Measurements from ENCODE around the gene FBLN2. TPM values are rescaled to one million over a fixed set of nuclear protein-coding genes. Genes with fewer than 3 reads are reported as not detected.

The FBLN2 gene
- total RNA-seq, 1 donor from 2014 or later = 94.3 TPM

DNA sequence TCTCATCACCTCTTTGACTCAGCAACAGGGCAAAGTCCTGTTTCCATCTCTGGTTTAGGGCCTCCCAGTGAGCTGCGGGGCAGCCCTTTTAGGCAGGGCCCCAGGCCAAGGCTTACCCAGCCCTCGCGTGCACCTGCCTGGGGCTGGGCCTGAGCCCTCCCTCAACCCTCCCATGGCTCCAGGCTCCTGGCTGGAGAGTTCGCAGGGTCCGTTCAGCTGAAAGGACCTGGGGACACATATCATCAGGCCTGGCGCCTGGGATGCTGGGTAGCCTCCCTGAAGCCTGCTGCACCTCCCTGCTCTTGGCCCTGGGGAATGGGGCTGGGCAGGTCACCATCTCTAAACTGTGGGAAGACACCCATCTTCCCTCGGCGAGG, 39.1 kb upstream of the FBLN2 start:
- Histone ChIP-seq H3K27me3 (no peaks in the 10 kb centered on the region), H3K27ac (peak overlapping the region; percentile 75), H3K4me3 (no peak overlapping the region), H3K4me1 (peaks cover 54% of the 10 kb centered on the region), H3K9me3 (no peaks in the 10 kb centered on the region), H3K36me3 (no peaks in the 10 kb centered on the region)
- no peak for DNase-seq (ENCODE audit: extremely low spot score in 2 of 2)
- no peak for TF ChIP-seq POLR2AphosphoS5 (IDR thresholded peaks at IDR 0.05; ENCODE audit: insufficient read depth in 1 of 2, low read depth in 1 of 2)
- TF ChIP-seq CTCF (IDR thresholded peaks at IDR 0.05) = no peak
- TF ChIP-seq POLR2A (IDR thresholded peaks at IDR 0.05) = no peak
- intact Hi-C loops (cut with DNase I) = no loop called here

GRCh38 chr3:13512451-13512850, 36.5 kb upstream of the FBLN2 start:
- DNase-seq (ENCODE audit: extremely low spot score in 2 of 2) = no peak
- intact Hi-C loops (cut with DNase I) = no loop called here
- Histone ChIP-seq H3K27me3 (no peaks in the 10 kb centered on the region), H3K4me1 (peaks cover 69% of the 10 kb centered on the region), H3K4me3 (no peak overlapping the region), H3K36me3 (no peaks in the 10 kb centered on the region), H3K27ac (peak overlapping the region; percentile 91), H3K9me3 (no peaks in the 10 kb centered on the region)
- TF ChIP-seq POLR2A (IDR thresholded peaks at IDR 0.05) = no peak
- TF ChIP-seq CTCF (IDR thresholded peaks at IDR 0.05) = no peak
- no peak for TF ChIP-seq POLR2AphosphoS5 (IDR thresholded peaks at IDR 0.05; ENCODE audit: insufficient read depth in 1 of 2, low read depth in 1 of 2)

DNA sequence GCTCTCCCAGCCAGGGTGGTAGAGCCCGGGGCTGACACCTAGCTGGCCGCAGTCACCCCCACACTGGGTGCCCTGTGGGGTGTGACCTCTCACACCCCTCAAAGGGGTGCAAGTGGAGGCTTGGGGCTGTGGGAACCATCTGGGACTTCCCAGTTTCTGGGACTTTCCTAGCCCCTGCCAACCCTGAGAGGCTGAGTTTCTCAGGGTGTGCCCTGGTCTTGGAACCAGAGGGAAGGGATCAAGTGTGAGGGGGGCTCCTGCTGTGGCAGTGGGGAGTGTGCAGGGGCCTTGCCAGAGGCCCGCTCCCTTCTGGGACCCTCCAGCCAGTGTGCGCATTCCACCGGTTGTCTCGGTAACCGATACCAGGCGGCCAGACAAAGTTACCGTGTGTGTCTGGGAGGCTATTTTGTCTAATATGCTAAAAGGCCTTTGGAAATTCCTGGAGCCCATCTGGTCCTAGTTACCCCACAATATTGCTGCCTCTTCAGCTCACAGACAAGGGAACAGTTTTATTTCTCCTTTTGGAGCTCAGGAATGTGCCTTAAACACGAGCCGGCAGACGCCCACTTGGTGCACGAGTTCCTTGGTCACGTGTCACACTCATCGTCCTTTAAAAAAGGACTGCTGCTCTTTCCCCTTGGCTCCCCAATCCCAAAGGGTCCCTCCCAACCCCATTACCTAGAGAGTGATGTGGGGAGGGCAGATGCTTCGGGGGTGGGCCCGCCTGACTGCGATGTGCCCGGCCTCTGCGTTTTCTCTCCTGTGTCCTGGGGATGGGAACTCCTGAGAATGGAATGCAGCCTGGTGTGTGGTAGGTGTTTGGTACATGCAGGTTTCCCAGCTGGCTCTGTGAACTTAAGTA, 35.6 kb upstream of the FBLN2 start:
- Histone ChIP-seq H3K9me3 (no peaks in the 10 kb centered on the region), H3K4me1 (peaks cover 69% of the 10 kb centered on the region), H3K4me3 (no peak overlapping the region), H3K27me3 (no peaks in the 10 kb centered on the region), H3K36me3 (no peaks in the 10 kb centered on the region), H3K27ac (peak overlapping the region; percentile 91)
- no peak for DNase-seq (ENCODE audit: extremely low spot score in 2 of 2)
- peak; percentile 27 to 45 for TF ChIP-seq POLR2AphosphoS5 (IDR thresholded peaks at IDR 0.05; ENCODE audit: insufficient read depth in 1 of 2, low read depth in 1 of 2)
- TF ChIP-seq POLR2A (IDR thresholded peaks at IDR 0.05) = no peak
- no peak for TF ChIP-seq CTCF (IDR thresholded peaks at IDR 0.05)
- intact Hi-C loops (cut with DNase I) = no loop called here

GRCh38 chr3:13513913-13514517, 34.9 kb upstream of the FBLN2 start:
- Histone ChIP-seq H3K27ac (peak overlapping the region; percentile 91), H3K9me3 (no peaks in the 10 kb centered on the region), H3K36me3 (no peaks in the 10 kb centered on the region), H3K4me1 (peaks cover 69% of the 10 kb centered on the region), H3K4me3 (no peak overlapping the region), H3K27me3 (no peaks in the 10 kb centered on the region)
- TF ChIP-seq POLR2A (IDR thresholded peaks at IDR 0.05) (no peak), CTCF (IDR thresholded peaks at IDR 0.05) (no peak), POLR2AphosphoS5 (IDR thresholded peaks at IDR 0.05; ENCODE audit: insufficient read depth in 1 of 2, low read depth in 1 of 2) (no peak)
- intact Hi-C loops (cut with DNase I) = no loop called here
- DNase-seq (ENCODE audit: extremely low spot score in 2 of 2) = no peak

Data from vagina (tissue), 2 donors.